ENCODE measurements around the gene CD247.

CD247 gene

GRCh38 chr1:167553136-167554027 lies 35.1 kb upstream of the CD247 start, which contains the start of gene CREG1:
TSS of gene CREG1 (minus strand) at chr1:167553762.
- H3K27ac ChIP-seq (ENCODE audit: low read length): peak within 1 kb of the TSS; percentile 58
- no peaks in the 10 kb centered on the region for H4K20me1 ChIP-seq (ENCODE audit: insufficient read depth, low read length)
- no peaks in the 10 kb centered on the region for H3K36me3 ChIP-seq (ENCODE audit: insufficient read depth, low read length)
- H3K9me3 ChIP-seq (ENCODE audit: insufficient read depth, low read length, severe bottlenecking): no peaks in the 10 kb centered on the region
- H3K79me2 ChIP-seq (ENCODE audit: insufficient read depth, low read length): 0 out of 2 replicates have a peak, but pooled peaks cover 7% of the 10 kb centered on the region
- TF ChIP-seq EZH2 (IDR thresholded peaks at IDR 0.05; ENCODE audit: borderline replicate concordance, low read depth, low read length, severe bottlenecking) (no peak), CTCF (IDR thresholded peaks at IDR 0.05; ENCODE audit: borderline replicate concordance, extremely low read depth, low read length, poor library complexity, severe bottlenecking) (no peak)
- peak within 1 kb of the TSS; percentile 89 for H2AFZ ChIP-seq (ENCODE audit: low read depth, low read length)
- H3K4me3 ChIP-seq (ENCODE audit: low read depth in 1 of 2, low read length in 2 of 2): peak within 1 kb of the TSS; percentile 47 to 83
- ATAC-seq (ENCODE audit: insufficient read depth, low read depth): peak; percentile 99
- peak within 1 kb of the TSS; percentile 74 for H3K9ac ChIP-seq (ENCODE audit: low read depth, low read length)
- H3K4me2 ChIP-seq (ENCODE audit: insufficient read depth, low read length): peak within 1 kb of the TSS; percentile 91
- no peaks in the 10 kb centered on the region for H3K27me3 ChIP-seq (ENCODE audit: insufficient read depth, low read length, poor library complexity)
- peaks cover 43% of the 10 kb centered on the region for H3K4me1 ChIP-seq (ENCODE audit: insufficient read depth, low read length)
- DNase-seq: peak; percentile 93

GRCh38 chr1:167551362-167551761 lies 33.0 kb upstream of the CD247 start:
- no peak for ATAC-seq (ENCODE audit: insufficient read depth, low read depth)
- TF ChIP-seq CTCF (IDR thresholded peaks at IDR 0.05; ENCODE audit: borderline replicate concordance, extremely low read depth, low read length, poor library complexity, severe bottlenecking) (no peak), EZH2 (IDR thresholded peaks at IDR 0.05; ENCODE audit: borderline replicate concordance, low read depth, low read length, severe bottlenecking) (no peak)
- H3K4me2 ChIP-seq (ENCODE audit: insufficient read depth, low read length): peak overlapping the region; percentile 21; the same call in 1 of the 2 replicates

GRCh38 chr1:167548059-167548932 lies 30.0 kb upstream of the CD247 start:
- Histone ChIP-seq H3K36me3 (ENCODE audit: insufficient read depth, low read length) (peaks cover 20% of the 10 kb centered on the region), H3K79me2 (ENCODE audit: insufficient read depth, low read length) (0 out of 2 replicates have a peak, but pooled peaks cover 7% of the 10 kb centered on the region), H2AFZ (ENCODE audit: low read depth, low read length) (no peak overlapping the region), H4K20me1 (ENCODE audit: insufficient read depth, low read length) (no peaks in the 10 kb centered on the region), H3K4me3 (ENCODE audit: low read depth in 1 of 2, low read length in 2 of 2) (no peak overlapping the region), H3K9me3 (ENCODE audit: insufficient read depth, low read length, severe bottlenecking) (no peaks in the 10 kb centered on the region), H3K27me3 (ENCODE audit: insufficient read depth, low read length, poor library complexity) (no peaks in the 10 kb centered on the region), H3K9ac (ENCODE audit: low read depth, low read length) (no peak overlapping the region; the same call in 1 of the 2 replicates), H3K27ac (ENCODE audit: low read length) (no peak overlapping the region), H3K4me1 (ENCODE audit: insufficient read depth, low read length) (peaks cover 22% of the 10 kb centered on the region), H3K4me2 (ENCODE audit: insufficient read depth, low read length) (no peak overlapping the region)
- DNase-seq (no peak), ATAC-seq (ENCODE audit: insufficient read depth, low read depth) (no peak)
- no peak for TF ChIP-seq EZH2 (IDR thresholded peaks at IDR 0.05; ENCODE audit: borderline replicate concordance, low read depth, low read length, severe bottlenecking)
- TF ChIP-seq CTCF (IDR thresholded peaks at IDR 0.05; ENCODE audit: borderline replicate concordance, extremely low read depth, low read length, poor library complexity, severe bottlenecking): no peak

More at GRCh38 chr1:167551362-167551761, 33.0 kb upstream of the CD247 start:
- no peaks in the 10 kb centered on the region for H4K20me1 ChIP-seq (ENCODE audit: insufficient read depth, low read length)
- no peak overlapping the region for H2AFZ ChIP-seq (ENCODE audit: low read depth, low read length)
- H3K27me3 ChIP-seq (ENCODE audit: insufficient read depth, low read length, poor library complexity): no peaks in the 10 kb centered on the region
- no peak overlapping the region for H3K4me3 ChIP-seq (ENCODE audit: low read depth in 1 of 2, low read length in 2 of 2)
- H3K9me3 ChIP-seq (ENCODE audit: insufficient read depth, low read length, severe bottlenecking): no peaks in the 10 kb centered on the region
- no peak for DNase-seq
- 0 out of 2 replicates have a peak, but pooled peaks cover 7% of the 10 kb centered on the region for H3K79me2 ChIP-seq (ENCODE audit: insufficient read depth, low read length)
- H3K27ac ChIP-seq (ENCODE audit: low read length): no peak overlapping the region
- H3K36me3 ChIP-seq (ENCODE audit: insufficient read depth, low read length): peaks cover 8% of the 10 kb centered on the region; the same call in 1 of the 2 replicates
- H3K9ac ChIP-seq (ENCODE audit: low read depth, low read length): no peak overlapping the region
- H3K4me1 ChIP-seq (ENCODE audit: insufficient read depth, low read length): peaks cover 40% of the 10 kb centered on the region
